ENCODE measurements around the gene SLC10A1.

Gene SLC10A1

DNA sequence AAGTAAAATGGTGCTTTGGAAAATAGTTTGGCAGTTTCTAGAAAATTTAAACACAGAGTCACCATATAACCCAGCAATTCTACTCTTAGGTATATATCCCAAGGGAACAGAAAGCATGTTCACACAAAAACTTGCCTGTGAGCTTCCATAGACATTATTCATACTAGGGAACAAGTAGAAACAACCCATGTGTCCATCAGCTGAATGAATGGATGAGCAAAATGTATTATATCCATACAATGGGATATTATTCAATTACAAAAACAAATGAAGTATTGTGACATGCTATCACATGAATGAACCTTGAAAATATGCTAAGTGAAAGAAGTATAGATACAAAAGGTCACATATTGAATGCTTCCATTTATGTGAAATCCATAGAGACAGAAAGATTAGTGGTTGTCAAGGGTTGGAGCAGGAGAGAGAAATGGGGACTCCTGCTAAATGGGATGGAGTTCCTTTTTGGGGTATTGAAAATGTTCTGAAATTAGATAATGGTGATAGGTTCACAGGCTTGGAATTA is 7.9 kb downstream of the SLC10A1 start:
- H3K4me2 ChIP-seq (ENCODE audit: low read depth, low read length, poor library complexity, severe bottlenecking), result no peak overlapping the region
- no peaks in the 10 kb centered on the region for H3K36me3 ChIP-seq (ENCODE audit: insufficient read depth, low read length)
- no peaks in the 10 kb centered on the region for H3K27me3 ChIP-seq (ENCODE audit: insufficient read depth, low read length, poor library complexity, severe bottlenecking)
- no peak for TF ChIP-seq EZH2phosphoT487 (IDR thresholded peaks at IDR 0.05; ENCODE audit: borderline replicate concordance)
- TF ChIP-seq CTCF (conservative IDR thresholded peaks at IDR 0.05; ENCODE audit: low read length), result no peak
- no peak overlapping the region for H3K4me3 ChIP-seq (ENCODE audit: low read length, poor library complexity, severe bottlenecking)
- no peak overlapping the region for H2AFZ ChIP-seq (ENCODE audit: low read length)
- no peaks in the 10 kb centered on the region for H4K20me1 ChIP-seq (ENCODE audit: insufficient read depth, low read length, poor library complexity, severe bottlenecking)
- no peaks in the 10 kb centered on the region for H3K79me2 ChIP-seq (ENCODE audit: insufficient read depth, low read length)
- no peaks in the 10 kb centered on the region for H3F3A ChIP-seq (ENCODE audit: low read depth)
- no peaks in the 10 kb centered on the region for H3K9me3 ChIP-seq (ENCODE audit: insufficient read depth, low read depth, low read length)
- no peaks in the 10 kb centered on the region for H3K9me2 ChIP-seq (replicated peaks; ENCODE audit: low read depth, low read length)
- H3K4me1 ChIP-seq (ENCODE audit: insufficient read depth, low read length, poor library complexity, severe bottlenecking), result no peaks in the 10 kb centered on the region
- no peak overlapping the region for H3K9ac ChIP-seq (ENCODE audit: low read depth, low read length, poor library complexity, severe bottlenecking)

DNA sequence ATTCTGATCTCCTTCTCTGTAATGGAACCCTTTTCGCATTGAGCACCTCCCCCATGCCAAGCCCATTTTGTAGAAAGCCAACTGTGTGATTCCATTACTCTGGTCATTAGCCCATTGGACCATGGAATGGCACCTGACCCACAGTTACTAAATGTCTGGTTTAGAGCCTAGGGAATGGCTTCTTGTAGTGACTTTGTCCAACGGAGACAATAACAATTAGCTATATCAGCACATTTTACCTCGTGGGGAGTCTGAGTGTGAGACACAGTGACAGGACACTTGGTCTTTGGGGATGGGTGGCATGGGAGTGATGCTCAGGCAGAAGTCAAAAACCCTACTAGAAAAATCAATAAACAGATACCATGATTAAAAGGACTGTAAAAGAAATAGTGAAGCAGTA is 10.4 kb downstream of the SLC10A1 start:
- no peak overlapping the region for H3K4me2 ChIP-seq (ENCODE audit: low read depth, low read length, poor library complexity, severe bottlenecking)
- no peaks in the 10 kb centered on the region for H3K27me3 ChIP-seq (ENCODE audit: insufficient read depth, low read length, poor library complexity, severe bottlenecking)
- no peak overlapping the region for H3K9ac ChIP-seq (ENCODE audit: low read depth, low read length, poor library complexity, severe bottlenecking)
- no peaks in the 10 kb centered on the region for H3K36me3 ChIP-seq (ENCODE audit: insufficient read depth, low read length)
- H3K4me3 ChIP-seq (ENCODE audit: low read length, poor library complexity, severe bottlenecking), result no peak overlapping the region
- no peaks in the 10 kb centered on the region for H4K20me1 ChIP-seq (ENCODE audit: insufficient read depth, low read length, poor library complexity, severe bottlenecking)
- H3K9me3 ChIP-seq (ENCODE audit: insufficient read depth, low read depth, low read length), result no peaks in the 10 kb centered on the region
- H2AFZ ChIP-seq (ENCODE audit: low read length), result no peak overlapping the region
- no peaks in the 10 kb centered on the region for H3F3A ChIP-seq (ENCODE audit: low read depth)
- no peaks in the 10 kb centered on the region for H3K79me2 ChIP-seq (ENCODE audit: insufficient read depth, low read length)
- no peaks in the 10 kb centered on the region for H3K9me2 ChIP-seq (replicated peaks; ENCODE audit: low read depth, low read length)
- TF ChIP-seq EZH2phosphoT487 (IDR thresholded peaks at IDR 0.05; ENCODE audit: borderline replicate concordance), result no peak
- no peak for TF ChIP-seq CTCF (conservative IDR thresholded peaks at IDR 0.05; ENCODE audit: low read length)
- no peaks in the 10 kb centered on the region for H3K4me1 ChIP-seq (ENCODE audit: insufficient read depth, low read length, poor library complexity, severe bottlenecking)

- Histone ChIP-seq H3K9ac (ENCODE audit: low read depth, low read length, poor library complexity, severe bottlenecking) (no peak overlapping the region), H3K4me2 (ENCODE audit: low read depth, low read length, poor library complexity, severe bottlenecking) (no peak overlapping the region), H3K36me3 (ENCODE audit: insufficient read depth, low read length) (no peaks in the 10 kb centered on the region), H4K20me1 (ENCODE audit: insufficient read depth, low read length, poor library complexity, severe bottlenecking) (no peaks in the 10 kb centered on the region), H3K27me3 (ENCODE audit: insufficient read depth, low read length, poor library complexity, severe bottlenecking) (no peaks in the 10 kb centered on the region), H3F3A (ENCODE audit: low read depth) (no peaks in the 10 kb centered on the region), H3K9me3 (ENCODE audit: insufficient read depth, low read depth, low read length) (no peaks in the 10 kb centered on the region), H2AFZ (ENCODE audit: low read length) (no peak overlapping the region), H3K79me2 (ENCODE audit: insufficient read depth, low read length) (no peaks in the 10 kb centered on the region), H3K4me3 (ENCODE audit: low read length, poor library complexity, severe bottlenecking) (no peak overlapping the region), H3K9me2 (replicated peaks; ENCODE audit: low read depth, low read length) (no peaks in the 10 kb centered on the region), H3K4me1 (ENCODE audit: insufficient read depth, low read length, poor library complexity, severe bottlenecking) (no peaks in the 10 kb centered on the region)
- TF ChIP-seq EZH2phosphoT487 (IDR thresholded peaks at IDR 0.05; ENCODE audit: borderline replicate concordance) (no peak), CTCF (conservative IDR thresholded peaks at IDR 0.05; ENCODE audit: low read length) (no peak)
Observed at GRCh38 chr14:69784942-69785341, 12.1 kb downstream of the SLC10A1 start.
